Cardiac fibroblast (primary cell): ENCODE data around the gene ANGPTL8.

ENCODE experiments used
- DNase-seq, 2 donors: peaks; one replicate each; pipeline versions ENCODE4 v3.0.0 to v3.0.0-alpha.2; 2010; ENCODE audit warnings: low read depth in 2 of 2
- H3K4me3 ChIP-seq, 2 donors: replicated peaks in 1 of 2; 1 replicate in 1 of 2; 2 replicates in 1 of 2; pipeline ENCODE4 v1.5.1; 2011; ENCODE audit warnings: low read depth in 2 of 2, low read length in 2 of 2, mild to moderate bottlenecking in 2 of 2, moderate library complexity in 1 of 2
- TF ChIP-seq, protein P1 (sequence below): IDR thresholded peaks from one replicate; pipeline ENCODE4 v1.5.1; 2011; ENCODE audit warnings: low read depth, mild to moderate bottlenecking, low read length, inconsistent platforms

The ANGPTL8 gene

GRCh38 chr19:11225815-11226214 is 13.6 kb upstream of the ANGPTL8 start:
- H3K4me3 ChIP-seq, result no peak overlapping the region
- TF ChIP-seq, protein P1, sequence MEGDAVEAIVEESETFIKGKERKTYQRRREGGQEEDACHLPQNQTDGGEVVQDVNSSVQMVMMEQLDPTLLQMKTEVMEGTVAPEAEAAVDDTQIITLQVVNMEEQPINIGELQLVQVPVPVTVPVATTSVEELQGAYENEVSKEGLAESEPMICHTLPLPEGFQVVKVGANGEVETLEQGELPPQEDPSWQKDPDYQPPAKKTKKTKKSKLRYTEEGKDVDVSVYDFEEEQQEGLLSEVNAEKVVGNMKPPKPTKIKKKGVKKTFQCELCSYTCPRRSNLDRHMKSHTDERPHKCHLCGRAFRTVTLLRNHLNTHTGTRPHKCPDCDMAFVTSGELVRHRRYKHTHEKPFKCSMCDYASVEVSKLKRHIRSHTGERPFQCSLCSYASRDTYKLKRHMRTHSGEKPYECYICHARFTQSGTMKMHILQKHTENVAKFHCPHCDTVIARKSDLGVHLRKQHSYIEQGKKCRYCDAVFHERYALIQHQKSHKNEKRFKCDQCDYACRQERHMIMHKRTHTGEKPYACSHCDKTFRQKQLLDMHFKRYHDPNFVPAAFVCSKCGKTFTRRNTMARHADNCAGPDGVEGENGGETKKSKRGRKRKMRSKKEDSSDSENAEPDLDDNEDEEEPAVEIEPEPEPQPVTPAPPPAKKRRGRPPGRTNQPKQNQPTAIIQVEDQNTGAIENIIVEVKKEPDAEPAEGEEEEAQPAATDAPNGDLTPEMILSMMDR, result no peak
- DNase-seq, result no peak

- TF ChIP-seq, protein P1, result no peak
- no peak overlapping the region for H3K4me3 ChIP-seq
- DNase-seq, result no peak
Observed at GRCh38 chr19:11226716-11227166, 12.7 kb upstream of the ANGPTL8 start.

DNA sequence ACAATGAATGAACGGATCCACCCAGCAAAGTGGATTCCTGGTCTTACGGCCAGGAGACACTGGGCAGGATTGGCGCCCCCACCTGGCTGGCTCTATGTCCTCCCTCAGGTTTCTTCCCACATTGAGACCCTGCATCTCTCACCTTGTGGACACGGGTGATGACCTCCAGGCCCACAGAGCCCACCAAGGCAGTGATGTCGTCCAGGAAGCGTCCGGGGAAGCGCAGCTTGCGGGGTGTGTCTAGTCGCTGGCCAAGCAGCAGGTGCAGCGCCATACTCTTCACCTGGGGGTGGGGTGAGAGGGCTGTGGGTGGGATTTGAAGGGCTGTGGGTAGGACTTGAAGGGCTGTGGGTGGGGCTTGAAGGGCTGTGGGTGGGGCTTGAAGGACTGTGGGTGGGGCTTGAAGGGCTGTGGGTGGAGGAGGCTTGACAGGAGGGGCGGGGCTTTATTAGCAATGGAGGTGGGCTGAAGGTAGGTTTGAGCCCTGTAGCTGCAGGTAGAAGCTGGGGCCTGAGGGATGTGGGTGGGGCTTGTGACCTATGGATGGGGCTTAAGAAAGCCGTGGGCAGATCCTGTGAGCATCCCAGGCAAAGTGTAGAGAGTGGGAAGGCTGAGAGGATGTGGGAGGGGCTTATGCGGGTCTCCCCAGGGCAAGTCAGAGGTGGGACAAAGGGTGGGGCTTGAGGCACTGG is 12.1 kb upstream of the ANGPTL8 start:
- H3K4me3 ChIP-seq, result no peak overlapping the region
- TF ChIP-seq, protein P1, result peak; percentile 6
- DNase-seq, result peak in 1 of 2 donors; percentile 15

GRCh38 chr19:11230621-11231386 is 8.6 kb upstream of the ANGPTL8 start:
- no peak for DNase-seq
- no peak overlapping the region for H3K4me3 ChIP-seq
- TF ChIP-seq, protein P1, result no peak

- H3K4me3 ChIP-seq, result no peak overlapping the region
- no peak for DNase-seq
- TF ChIP-seq, protein P1, result no peak
Observed at GRCh38 chr19:11232555-11232954, 6.9 kb upstream of the ANGPTL8 start.

DNA sequence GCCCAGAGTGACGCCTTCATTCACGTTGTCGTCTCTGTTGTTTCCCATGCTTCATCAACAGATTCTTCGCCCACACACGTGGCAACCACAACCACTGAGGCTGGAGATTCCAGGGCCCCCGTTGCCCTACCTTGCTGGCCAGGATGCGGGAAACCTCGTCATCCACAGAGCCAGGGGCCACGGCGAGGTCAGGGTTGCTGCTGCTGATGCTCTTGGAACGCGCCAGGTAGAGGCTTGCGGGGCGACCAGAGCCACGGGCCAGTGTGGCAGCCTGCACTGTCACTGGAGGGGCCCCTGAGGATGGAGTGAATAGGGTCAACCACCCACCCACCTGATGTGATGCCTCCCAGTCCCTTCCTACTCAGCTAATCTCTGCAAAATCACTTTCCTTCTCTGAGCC is 6.3 kb upstream of the ANGPTL8 start:
- DNase-seq, result no peak
- no peak overlapping the region for H3K4me3 ChIP-seq
- TF ChIP-seq, protein P1, result no peak
